Heart left ventricle (tissue), 16 donors: ENCODE data around the gene SPEF1. TPM values are rescaled to one million over a fixed set of nuclear protein-coding genes. Genes with fewer than 3 reads are reported as not detected.
A peak's percentile ranks its signal among the peaks of the same experiment; 100 is the strongest.

Experiments
- ATAC-seq, 4 donors: fragments of 200-7000 bp; cut with Tn5 transposase; one replicate each; pipeline ENCODE4 v1.9.1; 2020 to 2022; ENCODE audit warnings: moderate library complexity in 4 of 4, mild to moderate bottlenecking in 3 of 4, moderate number of reproducible peaks in 1 of 4
- DNase-seq, 5 donors: peaks; one replicate each; pipeline ENCODE4 v3.0.0-alpha.2; 2020
- H3K27ac ChIP-seq, 12 donors: fragments of 200-600 bp; sonication (generic) in 4 of 12; one replicate each; pipeline versions ENCODE4 v1.5.0 to v1.8.0; 2016 to 2022; ENCODE audit warnings: mild to moderate bottlenecking in 2 of 12
- H3K27me3 ChIP-seq, 9 donors: fragments of 200-600 bp; sonication (generic) in 2 of 9; one replicate each; pipeline versions ENCODE4 v1.5.1 to v1.8.0; 2016 to 2022; ENCODE audit warnings: mild to moderate bottlenecking in 3 of 9
- H3K36me3 ChIP-seq, 9 donors: fragments of 200-600 bp; sonication (generic) in 2 of 9; one replicate each; pipeline versions ENCODE4 v1.5.0 to v1.8.0; 2018 to 2022; ENCODE audit warnings: mild to moderate bottlenecking in 2 of 9
- H3K4me1 ChIP-seq, 12 donors: fragments of 200-600 bp; sonication (generic) in 4 of 12; one replicate each; pipeline versions ENCODE4 v1.5.0 to v1.8.0; 2016 to 2022; ENCODE audit warnings: mild to moderate bottlenecking in 3 of 12
- H3K4me3 ChIP-seq, 12 donors: fragments of 200-600 bp; sonication (generic) in 4 of 12; one replicate each; pipeline versions ENCODE4 v1.5.0 to v1.8.0; 2017 to 2022; ENCODE audit warnings: mild to moderate bottlenecking in 9 of 12, moderate library complexity in 4 of 12
- H3K9me3 ChIP-seq, 12 donors: fragments of 200-600 bp; sonication (generic) in 4 of 12; one replicate each; pipeline versions ENCODE4 v1.5.0 to v1.8.0; 2016 to 2022; ENCODE audit warnings: mild to moderate bottlenecking in 1 of 12
- POLR2A ChIP-seq, 2 donors: fragments of 450-650 bp; IDR thresholded peaks; one replicate each; pipeline ENCODE4 v1.6.1; 2017; ENCODE audit warnings: antibody characterized with exemption in 2 of 2, mild to moderate bottlenecking in 2 of 2, moderate library complexity in 2 of 2
- WGBS, 4 donors: extraction: QIAGEN DNeasy Blood & Tissue Kit in 2 of 4; methylation state at CpG; one replicate each; pipeline versions ENCODE4 v1.1.5 to v1.1.7; 2013 to 2018; 5-methylcytosine and 5-hydroxymethylcytosine counted together
- intact Hi-C, 10 donors: fragments of 100-400 bp; cut with DNase I; formaldehyde crosslinking; loops; one replicate each; pipeline versions ENCODE4 v1.11.1 to v1.14.2; 2022
- polyA plus RNA-seq, 2 donors: library from polyadenylated mRNA; stranded (reverse); fragments of 200-250 nt; gene quantifications; one replicate each; pipeline ENCODE4 v1.2.3, GENCODE V29; 2013
- total RNA-seq, 9 donors: library from RNA; depleted of rRNA in 2 of 9; stranded (reverse); fragments of >200 nt in 2 of 9; fragmentation: NEBNext Ultra II Directional in 3 of 9; extraction: Animal tissue kit (Norgen Biotek cat#: 25700) in 3 of 9; gene quantifications; one replicate each; pipeline versions ENCODE4 v1.1.0 to v1.2.4, GENCODE V29; 2016 to 2023
- TF ChIP-seq, protein P1 (sequence below), 12 donors: fragments of 200-600 bp; sonication (generic) in 4 of 12; IDR thresholded peaks; one replicate each; pipeline versions ENCODE4 v1.5.0 to v1.8.0; 2018 to 2022; ENCODE audit warnings: antibody characterized with exemption in 12 of 12, mild to moderate bottlenecking in 5 of 12
- donor health status: ischemic (EF 13 %, LVEDD 7.1; RV severe dilation, severe dysfunction).
- donor health status: healthy with polysubstance abuse.
- donor health status: DM: no; HTN: yes; CAD: no.
- donor health status: DM: no; HTN: no; CAD: no.
- donor health status: ischemic (EF 25% LVEDD 6.9; RV normal size, moderate dysfunction).
- donor health status: ischemic (EF 25% LVEDD 5.7; RV mildly dilated, moderate dysfunction).
- donor health status: healthy.
- donor health status: DM: yes; HTN: yes; CAD: no.
- donor health status: ischemic (EF 35%, LVEDD 5.7; RV mildly dilated, moderate dysfunction).
- donor health status: nonischemic (EF 11% LVEDD 7.7; RV severe dilation, severe dysfunction).
- donor health status: DM: yes; HTN: yes; CAD: no.
- donor health status: PGD.
- donor health status: ischemic (EF 29% LVEDD 5.4; RV normal size, mild dysfunction).
- donor health status: nonischemic (EF 23%, LVEDD 6.1; RV moderate dilation, normal function).

SPEF1 gene
- total and polyA plus RNA-seq, 11 donors: 0.11 to 0.65 (median 0.19) TPM; not detected in 5

DNA sequence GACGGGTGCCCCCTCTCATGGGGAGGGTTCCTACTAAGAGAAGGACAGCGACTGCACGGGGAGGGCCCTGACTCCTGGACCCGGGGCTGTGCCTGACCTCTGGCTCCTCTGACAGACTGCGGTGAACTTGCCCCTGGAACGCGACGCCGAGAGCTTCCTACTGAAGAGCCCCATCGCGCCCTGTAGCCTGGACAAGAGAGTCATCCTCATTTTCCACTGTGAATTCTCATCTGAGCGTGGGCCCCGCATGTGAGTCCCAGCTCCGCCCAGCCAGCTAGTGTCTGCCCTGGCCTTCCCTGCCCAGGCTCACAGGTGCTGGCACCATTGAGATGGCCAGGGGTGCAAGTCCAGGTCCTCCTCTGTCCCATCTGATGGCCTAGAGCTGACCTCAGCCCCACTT is 22.0 kb upstream of the SPEF1 start:
- TF ChIP-seq POLR2A (IDR thresholded peaks at IDR 0.05): no peak
- TF ChIP-seq, protein P1, sequence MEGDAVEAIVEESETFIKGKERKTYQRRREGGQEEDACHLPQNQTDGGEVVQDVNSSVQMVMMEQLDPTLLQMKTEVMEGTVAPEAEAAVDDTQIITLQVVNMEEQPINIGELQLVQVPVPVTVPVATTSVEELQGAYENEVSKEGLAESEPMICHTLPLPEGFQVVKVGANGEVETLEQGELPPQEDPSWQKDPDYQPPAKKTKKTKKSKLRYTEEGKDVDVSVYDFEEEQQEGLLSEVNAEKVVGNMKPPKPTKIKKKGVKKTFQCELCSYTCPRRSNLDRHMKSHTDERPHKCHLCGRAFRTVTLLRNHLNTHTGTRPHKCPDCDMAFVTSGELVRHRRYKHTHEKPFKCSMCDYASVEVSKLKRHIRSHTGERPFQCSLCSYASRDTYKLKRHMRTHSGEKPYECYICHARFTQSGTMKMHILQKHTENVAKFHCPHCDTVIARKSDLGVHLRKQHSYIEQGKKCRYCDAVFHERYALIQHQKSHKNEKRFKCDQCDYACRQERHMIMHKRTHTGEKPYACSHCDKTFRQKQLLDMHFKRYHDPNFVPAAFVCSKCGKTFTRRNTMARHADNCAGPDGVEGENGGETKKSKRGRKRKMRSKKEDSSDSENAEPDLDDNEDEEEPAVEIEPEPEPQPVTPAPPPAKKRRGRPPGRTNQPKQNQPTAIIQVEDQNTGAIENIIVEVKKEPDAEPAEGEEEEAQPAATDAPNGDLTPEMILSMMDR (IDR thresholded peaks at IDR 0.05): no peak
- Histone ChIP-seq H3K36me3 (peaks cover 0 to 75% (median 27%) of the 10 kb centered on the region in 9 donors), H3K27me3 (no peaks in the 10 kb centered on the region), H3K27ac (no peak overlapping the region), H3K4me1 (peaks cover 8 to 64% (median 27%) of the 10 kb centered on the region in 12 donors), H3K9me3 (no peaks in the 10 kb centered on the region), H3K4me3 (no peak overlapping the region)
- intact Hi-C loops: no loop called here
- ATAC-seq (no peak), DNase-seq (peak in 2 of 5 donors; percentile 18 to 20)
- 93 to 97% (median 95%) methylated on average over 14 of the region's 14 CpGs for WGBS, 4 donors

DNA sequence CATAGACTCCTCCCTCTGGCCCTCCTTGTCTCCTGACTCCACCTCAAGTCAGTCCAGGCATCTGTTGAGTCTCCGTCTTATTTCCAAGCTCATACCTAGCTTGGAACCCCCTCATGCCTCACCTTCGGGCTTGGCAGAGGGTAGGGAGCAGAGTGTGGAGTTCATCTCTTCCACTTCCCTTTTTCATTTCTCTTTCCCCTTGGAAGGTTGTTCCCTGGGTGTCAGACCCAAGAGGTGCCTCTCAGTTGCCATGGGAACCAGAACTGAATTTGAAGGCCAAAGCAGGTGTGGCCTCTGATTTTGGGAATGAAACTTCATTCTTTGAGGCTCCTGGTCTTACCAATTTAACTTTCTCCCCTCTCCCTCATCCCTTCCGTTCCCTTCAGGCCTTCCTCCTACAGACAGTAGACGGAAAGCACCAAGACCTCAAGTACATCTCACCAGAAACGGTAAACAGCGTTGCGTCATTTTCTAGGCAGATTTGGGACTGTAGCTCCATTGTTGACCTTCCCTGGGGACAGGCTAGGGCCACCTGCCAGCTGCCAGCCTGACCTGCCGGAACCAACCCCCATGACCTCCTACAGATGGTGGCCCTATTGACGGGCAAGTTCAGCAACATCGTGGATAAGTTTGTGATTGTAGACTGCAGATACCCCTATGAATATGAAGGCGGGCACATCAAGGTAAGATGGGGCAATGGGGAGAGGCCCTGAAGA is 21.4 kb upstream of the SPEF1 start:
- no peaks in the 10 kb centered on the region for H3K9me3 ChIP-seq
- intact Hi-C loops: no loop called here
- peaks cover 6 to 64% (median 21%) of the 10 kb centered on the region in 12 donors for H3K4me1 ChIP-seq
- no peak overlapping the region for H3K4me3 ChIP-seq
- H3K36me3 ChIP-seq: peaks cover 0 to 76% (median 27%) of the 10 kb centered on the region in 9 donors
- ATAC-seq (no peak), DNase-seq (peak in 1 of 5 donors; percentile 11)
- TF ChIP-seq, protein P1 (IDR thresholded peaks at IDR 0.05): no peak
- TF ChIP-seq POLR2A (IDR thresholded peaks at IDR 0.05): no peak
- H3K27me3 ChIP-seq: no peaks in the 10 kb centered on the region
- no peak overlapping the region for H3K27ac ChIP-seq
- 92 to 95% (median 93%) methylated on average over 11 of the region's 11 CpGs for WGBS, 4 donors

DNA sequence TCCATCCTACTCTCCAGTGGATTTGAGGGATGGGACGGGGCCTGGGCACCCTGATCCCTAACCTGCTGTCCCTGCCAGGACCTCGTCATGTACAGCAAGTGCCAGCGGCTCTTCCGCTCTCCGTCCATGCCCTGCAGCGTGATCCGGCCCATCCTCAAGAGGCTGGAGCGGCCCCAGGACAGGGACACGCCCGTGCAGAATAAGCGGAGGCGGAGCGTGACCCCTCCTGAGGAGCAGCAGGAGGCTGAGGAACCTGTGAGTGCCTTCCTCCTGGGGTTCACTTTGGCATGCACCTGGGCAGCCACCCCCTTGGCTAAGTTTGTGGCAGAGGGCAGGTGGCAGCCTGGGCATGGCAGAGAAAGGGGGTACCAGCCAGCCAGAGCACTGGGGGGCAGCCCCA is 20.6 kb upstream of the SPEF1 start:
- DNase-seq (peak in 2 of 5 donors; percentile 16 to 21), ATAC-seq (no peak)
- no peak overlapping the region for H3K4me3 ChIP-seq
- intact Hi-C loops: no loop called here
- 91 to 97% (median 95%) methylated on average over 7 to 13 of the region's 13 CpGs for WGBS, 4 donors
- peak overlapping the region in 1 of 12 donors; percentile 20 for H3K27ac ChIP-seq
- H3K27me3 ChIP-seq: no peaks in the 10 kb centered on the region
- peaks cover 0 to 76% (median 27%) of the 10 kb centered on the region in 9 donors for H3K36me3 ChIP-seq
- TF ChIP-seq, protein P1 (IDR thresholded peaks at IDR 0.05): no peak
- no peak for TF ChIP-seq POLR2A (IDR thresholded peaks at IDR 0.05)
- H3K4me1 ChIP-seq: peaks cover 0 to 64% (median 16%) of the 10 kb centered on the region in 12 donors
- H3K9me3 ChIP-seq: no peaks in the 10 kb centered on the region

DNA sequence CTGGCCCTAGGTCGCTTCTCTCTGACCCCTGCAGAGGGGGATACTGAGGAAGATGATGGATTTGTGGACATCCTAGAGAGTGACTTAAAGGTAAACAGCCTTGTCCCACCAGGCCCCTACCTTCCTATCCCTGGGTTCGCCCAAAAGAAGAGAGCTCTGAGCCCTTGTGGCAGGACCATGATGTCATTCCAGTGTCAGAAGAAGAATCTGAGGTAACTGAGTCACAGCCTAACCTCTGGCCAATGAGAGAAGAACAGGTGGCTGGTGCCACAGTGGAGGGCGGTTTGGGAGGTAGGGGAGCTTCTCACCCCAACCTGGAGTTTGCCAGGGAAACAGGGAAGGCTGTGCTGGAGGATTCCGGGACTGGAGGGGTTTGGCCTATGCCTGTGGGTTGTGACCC is 20.1 kb upstream of the SPEF1 start:
- Histone ChIP-seq H3K4me3 (no peak overlapping the region), H3K27ac (peak overlapping the region in 1 of 12 donors; percentile 20), H3K36me3 (peaks cover 0 to 76% (median 27%) of the 10 kb centered on the region in 9 donors), H3K9me3 (no peaks in the 10 kb centered on the region), H3K4me1 (peaks cover 0 to 63% (median 16%) of the 10 kb centered on the region in 12 donors), H3K27me3 (no peaks in the 10 kb centered on the region)
- intact Hi-C loops: no loop called here
- DNase-seq (peak in 1 of 5 donors; percentile 9), ATAC-seq (no peak)
- 85 to 97% (median 95%) methylated on average over 3 to 4 of the region's 4 CpGs for WGBS, 4 donors
- TF ChIP-seq, protein P1 (IDR thresholded peaks at IDR 0.05): no peak
- TF ChIP-seq POLR2A (IDR thresholded peaks at IDR 0.05): no peak
